Heart left ventricle (tissue), 13 donors: ENCODE results near the gene TIMM8B.

Experiments
- CTCF ChIP-seq, 12 donors: fragments of 200-600 bp; sonication (generic) in 4 of 12; IDR thresholded peaks; one replicate each; pipeline versions ENCODE4 v1.5.0 to v1.8.0; 2018 to 2022; ENCODE audit warnings: antibody characterized with exemption in 12 of 12, mild to moderate bottlenecking in 5 of 12
- POLR2A ChIP-seq, 2 donors: fragments of 450-650 bp; IDR thresholded peaks; one replicate each; pipeline ENCODE4 v1.6.1; 2017; ENCODE audit warnings: antibody characterized with exemption in 2 of 2, mild to moderate bottlenecking in 2 of 2, moderate library complexity in 2 of 2
- donor health status: ischemic (EF 13 %, LVEDD 7.1; RV severe dilation, severe dysfunction).
- donor health status: DM: no; HTN: yes; CAD: no.
- donor health status: DM: no; HTN: no; CAD: no.
- donor health status: ischemic (EF 25% LVEDD 6.9; RV normal size, moderate dysfunction).
- donor health status: ischemic (EF 25% LVEDD 5.7; RV mildly dilated, moderate dysfunction).
- donor health status: ischemic (EF 35%, LVEDD 5.7; RV mildly dilated, moderate dysfunction).
- donor health status: nonischemic (EF 11% LVEDD 7.7; RV severe dilation, severe dysfunction).
- donor health status: DM: yes; HTN: yes; CAD: no.
- donor health status: PGD.
- donor health status: ischemic (EF 29% LVEDD 5.4; RV normal size, mild dysfunction).
- donor health status: nonischemic (EF 23%, LVEDD 6.1; RV moderate dilation, normal function).

GRCh38 chr11:112044961-112045360 is 41.6 kb downstream of the TIMM8B start:
- TF ChIP-seq CTCF (IDR thresholded peaks at IDR 0.05) = no peak
- TF ChIP-seq POLR2A (IDR thresholded peaks at IDR 0.05) = no peak
